WTC11 (cell line): Measurements from ENCODE around the gene NSUN7.

Experiments used
- ETV6 ChIP-seq: sonication (generic); formaldehyde crosslinking; IDR thresholded peaks from 2 replicates; pipeline ENCODE4 v1.8.1; 2022; ENCODE audit warnings: mild to moderate bottlenecking, missing genetic modification reagents
- FOXK1 ChIP-seq: sonication (generic); formaldehyde crosslinking; IDR thresholded peaks from 2 replicates; pipeline ENCODE4 v1.8.0; 2022; ENCODE audit warnings: mild to moderate bottlenecking, moderate library complexity, missing genetic modification reagents
- GABPB1 ChIP-seq: sonication (generic); formaldehyde crosslinking; IDR thresholded peaks from 2 replicates; pipeline ENCODE4 v1.8.1; 2023; ENCODE audit warnings: mild to moderate bottlenecking, missing genetic modification reagents
- NR2C2 ChIP-seq: sonication (generic); formaldehyde crosslinking; IDR thresholded peaks from 2 replicates; pipeline ENCODE4 v1.8.0; 2022; ENCODE audit warnings: mild to moderate bottlenecking, missing genetic modification reagents
- SOX15 ChIP-seq: fragments of 250-450 bp; sonication (Bioruptor Pico); IDR thresholded peaks from 2 replicates; pipeline ENCODE4 v1.9.0; 2021; ENCODE audit warnings: mild to moderate bottlenecking
- TEAD4 ChIP-seq: sonication (generic); formaldehyde crosslinking; IDR thresholded peaks from 2 replicates; pipeline ENCODE4 v1.8.0; 2022; ENCODE audit warnings: mild to moderate bottlenecking, missing genetic modification reagents
- TF ChIP-seq, protein P1 (sequence below): fragments of 200-600 bp; IDR thresholded peaks from 2 replicates; pipeline ENCODE4 v1.8.0; 2022; ENCODE audit warnings: antibody characterized with exemption
- TF ChIP-seq, protein P2 (sequence below): sonication (generic); formaldehyde crosslinking; IDR thresholded peaks from 2 replicates; pipeline ENCODE4 v1.8.0; 2023; ENCODE audit warnings: mild to moderate bottlenecking, missing genetic modification reagents

DNA sequence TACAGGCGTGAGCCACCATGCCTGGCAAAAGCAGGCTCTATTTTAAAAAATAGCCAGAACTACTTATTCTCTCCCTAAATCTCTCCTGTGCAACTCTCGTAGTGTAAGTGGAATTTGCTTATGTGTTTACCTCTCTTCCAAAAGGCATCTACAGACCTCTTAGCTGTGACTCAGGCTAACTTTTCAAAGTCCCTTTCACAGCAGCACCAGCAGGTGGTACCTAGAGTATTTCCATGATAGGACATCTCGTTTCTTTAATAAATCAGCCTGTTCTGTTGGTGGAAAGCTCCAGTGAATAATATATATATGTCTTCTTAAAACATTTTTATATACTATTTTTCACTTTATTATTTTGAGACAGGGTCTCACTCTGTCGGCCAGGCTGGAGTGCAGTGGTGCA lies 89.0 kb downstream of the NSUN7 start:
- TF ChIP-seq, protein P1, sequence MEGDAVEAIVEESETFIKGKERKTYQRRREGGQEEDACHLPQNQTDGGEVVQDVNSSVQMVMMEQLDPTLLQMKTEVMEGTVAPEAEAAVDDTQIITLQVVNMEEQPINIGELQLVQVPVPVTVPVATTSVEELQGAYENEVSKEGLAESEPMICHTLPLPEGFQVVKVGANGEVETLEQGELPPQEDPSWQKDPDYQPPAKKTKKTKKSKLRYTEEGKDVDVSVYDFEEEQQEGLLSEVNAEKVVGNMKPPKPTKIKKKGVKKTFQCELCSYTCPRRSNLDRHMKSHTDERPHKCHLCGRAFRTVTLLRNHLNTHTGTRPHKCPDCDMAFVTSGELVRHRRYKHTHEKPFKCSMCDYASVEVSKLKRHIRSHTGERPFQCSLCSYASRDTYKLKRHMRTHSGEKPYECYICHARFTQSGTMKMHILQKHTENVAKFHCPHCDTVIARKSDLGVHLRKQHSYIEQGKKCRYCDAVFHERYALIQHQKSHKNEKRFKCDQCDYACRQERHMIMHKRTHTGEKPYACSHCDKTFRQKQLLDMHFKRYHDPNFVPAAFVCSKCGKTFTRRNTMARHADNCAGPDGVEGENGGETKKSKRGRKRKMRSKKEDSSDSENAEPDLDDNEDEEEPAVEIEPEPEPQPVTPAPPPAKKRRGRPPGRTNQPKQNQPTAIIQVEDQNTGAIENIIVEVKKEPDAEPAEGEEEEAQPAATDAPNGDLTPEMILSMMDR, result no peak
- TF ChIP-seq NR2C2, result no peak
- TF ChIP-seq SOX15, result no peak
- TF ChIP-seq FOXK1 (CRISPR knock-in tag), result no peak
- no peak for TF ChIP-seq GABPB1 (CRISPR knock-in tag)
- no peak for TF ChIP-seq TEAD4 (CRISPR knock-in tag)
- no peak for TF ChIP-seq ETV6 (CRISPR knock-in tag)
- TF ChIP-seq, protein P2, sequence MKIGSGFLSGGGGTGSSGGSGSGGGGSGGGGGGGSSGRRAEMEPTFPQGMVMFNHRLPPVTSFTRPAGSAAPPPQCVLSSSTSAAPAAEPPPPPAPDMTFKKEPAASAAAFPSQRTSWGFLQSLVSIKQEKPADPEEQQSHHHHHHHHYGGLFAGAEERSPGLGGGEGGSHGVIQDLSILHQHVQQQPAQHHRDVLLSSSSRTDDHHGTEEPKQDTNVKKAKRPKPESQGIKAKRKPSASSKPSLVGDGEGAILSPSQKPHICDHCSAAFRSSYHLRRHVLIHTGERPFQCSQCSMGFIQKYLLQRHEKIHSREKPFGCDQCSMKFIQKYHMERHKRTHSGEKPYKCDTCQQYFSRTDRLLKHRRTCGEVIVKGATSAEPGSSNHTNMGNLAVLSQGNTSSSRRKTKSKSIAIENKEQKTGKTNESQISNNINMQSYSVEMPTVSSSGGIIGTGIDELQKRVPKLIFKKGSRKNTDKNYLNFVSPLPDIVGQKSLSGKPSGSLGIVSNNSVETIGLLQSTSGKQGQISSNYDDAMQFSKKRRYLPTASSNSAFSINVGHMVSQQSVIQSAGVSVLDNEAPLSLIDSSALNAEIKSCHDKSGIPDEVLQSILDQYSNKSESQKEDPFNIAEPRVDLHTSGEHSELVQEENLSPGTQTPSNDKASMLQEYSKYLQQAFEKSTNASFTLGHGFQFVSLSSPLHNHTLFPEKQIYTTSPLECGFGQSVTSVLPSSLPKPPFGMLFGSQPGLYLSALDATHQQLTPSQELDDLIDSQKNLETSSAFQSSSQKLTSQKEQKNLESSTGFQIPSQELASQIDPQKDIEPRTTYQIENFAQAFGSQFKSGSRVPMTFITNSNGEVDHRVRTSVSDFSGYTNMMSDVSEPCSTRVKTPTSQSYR (CRISPR knock-in tag), result no peak
